HepG2 (cell line): ENCODE data around the gene HEXIM1. TPM values are rescaled to one million over a fixed set of nuclear protein-coding genes. Genes with fewer than 3 reads are reported as not detected.

Experiments
- ATF1 ChIP-seq: IDR thresholded peaks from 2 replicates; pipeline ENCODE4 v1.6.1; 2016; ENCODE audit warnings: mild to moderate bottlenecking, control low read depth
- BRCA1 ChIP-seq: sonication (generic); formaldehyde crosslinking; IDR thresholded peaks from 2 replicates; pipeline ENCODE4 v1.4.0; 2020; ENCODE audit warnings: missing genetic modification reagents
- CBFB ChIP-seq: sonication (generic); formaldehyde crosslinking; IDR thresholded peaks from 2 replicates; pipeline ENCODE4 v1.4.0; 2020; ENCODE audit warnings: missing genetic modification reagents
- CENPX ChIP-seq: sonication (generic); formaldehyde crosslinking; IDR thresholded peaks from 2 replicates; pipeline ENCODE4 v1.9.0; 2021; ENCODE audit warnings: mild to moderate bottlenecking, missing genetic modification reagents, moderate library complexity
- FOXA3 ChIP-seq: IDR thresholded peaks from 2 replicates; pipeline ENCODE4 v1.6.1; 2016; ENCODE audit warnings: missing genetic modification reagents, missing compliant biosample characterization
- MAFK ChIP-seq, 2 experiments: IDR thresholded peaks in 1 of 2; conservative IDR thresholded peaks in 1 of 2; 2 replicates each; pipeline ENCODE4 v1.6.1; 2011; ENCODE audit warnings: improper control_type of control experiment in 2 of 2, low read length in 2 of 2
- NR3C1 ChIP-seq: sonication (generic); formaldehyde crosslinking; IDR thresholded peaks from 2 replicates; pipeline ENCODE4 v1.4.0; 2020; ENCODE audit warnings: missing genetic modification reagents
- PREB ChIP-seq: sonication (generic); formaldehyde crosslinking; IDR thresholded peaks from 2 replicates; pipeline ENCODE4 v1.4.0; 2020; ENCODE audit warnings: missing genetic modification reagents
- SPEN ChIP-seq: sonication (generic); formaldehyde crosslinking; IDR thresholded peaks from 2 replicates; pipeline ENCODE4 v1.5.1; 2020; ENCODE audit warnings: low read depth, mild to moderate bottlenecking, missing genetic modification reagents
- SSRP1 ChIP-seq: IDR thresholded peaks from 2 replicates; pipeline ENCODE4 v1.6.1; 2016; ENCODE audit warnings: control low read depth
- TBX3 ChIP-seq: fragments of 450-650 bp; IDR thresholded peaks from 2 replicates; pipeline ENCODE4 v1.6.1; 2017; ENCODE audit warnings: antibody characterized with exemption, mild to moderate bottlenecking, inconsistent platforms, borderline replicate concordance
- TCF12 ChIP-seq, 2 experiments: fragments of 450-650 bp in 1 of 2; sonication (generic) in 1 of 2; formaldehyde crosslinking in 1 of 2; IDR thresholded peaks; 2 replicates each; pipeline versions ENCODE4 v1.6.1 to v1.8.0; 2017 to 2022; ENCODE audit warnings: antibody characterized with exemption in 1 of 2, mild to moderate bottlenecking in 1 of 2, missing genetic modification reagents in 1 of 2, moderate library complexity in 1 of 2
- THAP11 ChIP-seq: IDR thresholded peaks from 2 replicates; pipeline ENCODE4 v1.6.1; 2016; ENCODE audit warnings: missing biosample characterization, missing genetic modification reagents
- ZBTB7B ChIP-seq: sonication (generic); formaldehyde crosslinking; IDR thresholded peaks from 2 replicates; pipeline ENCODE4 v1.4.0; 2020; ENCODE audit warnings: missing genetic modification reagents
- ZNF10 ChIP-seq: sonication (generic); formaldehyde crosslinking; IDR thresholded peaks from 2 replicates; pipeline ENCODE4 v1.4.0; 2020; ENCODE audit warnings: mild to moderate bottlenecking, low read depth, missing genetic modification reagents, borderline replicate concordance
- ZNF7 ChIP-seq: IDR thresholded peaks from 2 replicates; pipeline ENCODE4 v1.6.1; 2016; ENCODE audit warnings: missing biosample characterization, missing genetic modification reagents
- ZNF746 ChIP-seq: sonication (generic); formaldehyde crosslinking; IDR thresholded peaks from 2 replicates; pipeline ENCODE4 v1.8.0; 2022; ENCODE audit warnings: mild to moderate bottlenecking, missing genetic modification reagents
- ZNF781 ChIP-seq: sonication (generic); formaldehyde crosslinking; IDR thresholded peaks from 2 replicates; pipeline ENCODE4 v1.5.1; 2020; ENCODE audit warnings: borderline replicate concordance, mild to moderate bottlenecking, missing genetic modification reagents; ENCODE audit errors: not compliant biosample characterization
- ZNF782 ChIP-seq: sonication (generic); formaldehyde crosslinking; IDR thresholded peaks from 2 replicates; pipeline ENCODE4 v1.4.0; 2020; ENCODE audit warnings: missing genetic modification reagents, mild to moderate bottlenecking, borderline replicate concordance
- ZNF788 ChIP-seq: sonication (generic); formaldehyde crosslinking; IDR thresholded peaks from 2 replicates; pipeline ENCODE4 v1.5.0; 2020; ENCODE audit warnings: mild to moderate bottlenecking, missing genetic modification reagents, borderline replicate concordance
- ZSCAN25 ChIP-seq: sonication (generic); formaldehyde crosslinking; IDR thresholded peaks from 2 replicates; pipeline ENCODE4 v1.8.0; 2022; ENCODE audit warnings: mild to moderate bottlenecking, missing genetic modification reagents
- polyA plus RNA-seq, 8 experiments: library from polyadenylated mRNA; depleted of rRNA in 3 of 8; stranded (reverse) in 7 of 8; unstranded in 1 of 8; fragments of >200 nt; fragmentation: Illumina TruSeq in 4 of 8; extraction: Trizol in 4 of 8; gene quantifications; 2 replicates each; pipeline versions ENCODE4 v1.2.1 to v1.2.3, GENCODE V29; 2011 to 2016; ENCODE audit warnings: low read depth in 4 of 8, missing spikeins in 1 of 8, mixed read lengths in 1 of 8; ENCODE audit not compliant: insufficient read depth in 1 of 8
- total RNA-seq, 5 experiments: library from RNA; depleted of rRNA; stranded (reverse); fragments of >200 nt; fragmentation: Illumina TruSeq; extraction: Trizol; gene quantifications; 2 replicates each; pipeline ENCODE4 v1.2.3, GENCODE V29; 2016; ENCODE audit warnings: low read depth in 1 of 5
- TF ChIP-seq, protein P1 (sequence below): sonication (generic); formaldehyde crosslinking; IDR thresholded peaks from 2 replicates; pipeline ENCODE4 v1.5.0; 2020; ENCODE audit warnings: missing genetic modification reagents
- TF ChIP-seq, protein P2 (sequence below), 2 experiments: sonication (generic) in 1 of 2; formaldehyde crosslinking in 1 of 2; IDR thresholded peaks; 2 replicates each; pipeline versions ENCODE4 v1.6.1 to v1.9.0; 2014 to 2022; ENCODE audit warnings: antibody characterized with exemption in 1 of 2, borderline replicate concordance in 1 of 2, inconsistent platforms in 1 of 2, low read depth in 1 of 2, missing genetic modification reagents in 1 of 2

HEXIM1 gene
- total and polyA plus RNA-seq, 2 of the 13 experiments (the other 11 are each of a cell fraction or from before 2014, with no cell fraction given) = 10.5 to 16.6 TPM

DNA sequence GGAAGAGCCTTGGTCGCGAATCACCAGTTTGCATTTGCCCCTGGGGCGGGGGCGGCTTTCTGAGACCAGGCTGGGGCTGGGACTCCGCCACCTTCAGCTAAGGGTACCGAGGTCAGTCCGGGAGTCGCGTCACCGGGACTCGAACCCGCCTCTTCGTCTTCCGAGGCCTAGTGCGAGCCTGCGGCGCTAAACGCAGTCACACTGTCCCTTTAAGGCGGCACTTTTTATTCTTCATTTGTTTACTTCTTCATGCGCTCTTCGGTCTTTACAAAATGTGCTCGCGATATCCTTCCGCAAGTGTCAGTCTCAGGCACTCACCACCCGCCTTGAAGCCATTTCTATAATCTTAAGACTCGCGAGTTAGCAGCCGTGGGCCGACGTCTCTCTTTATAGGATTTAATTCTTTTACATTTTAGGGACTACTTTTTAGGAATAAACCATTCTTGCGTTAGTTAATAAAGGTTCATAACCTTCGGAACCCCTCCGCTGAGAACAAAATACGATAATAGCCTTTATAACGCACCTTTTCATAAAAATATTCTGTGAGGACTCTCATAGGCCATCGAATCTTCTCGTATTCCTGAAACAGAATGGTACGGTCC is 593 bp upstream of the HEXIM1 start (continued):
- TF ChIP-seq ZNF782 (CRISPR knock-in tag) (peak; percentile 1; the same call in 1 of the 2 replicates), SPEN (peak; percentile 66; the same call in 1 of the 2 replicates), ZNF781 (CRISPR knock-in tag) (no peak), ZSCAN25 (CRISPR knock-in tag) (no peak), THAP11 (peak; percentile 66), MAFK (conservative IDR thresholded peaks at IDR 0.05 in 1 of 2, IDR thresholded peaks at IDR 0.05 in 1 of 2; ENCODE audit: low read length in 2 of 2) (no peak), SSRP1 (CRISPR knock-in tag) (0 out of 2 replicates have a peak, but pooled peaks have one; percentile 14), ATF1 (CRISPR knock-in tag) (peak; percentile 89), ZNF746 (CRISPR knock-in tag) (peak; percentile 79; the same call in 1 of the 2 replicates), BRCA1 (CRISPR knock-in tag) (no peak), CBFB (CRISPR knock-in tag) (no peak), ZNF7 (CRISPR knock-in tag) (no peak), ZNF10 (CRISPR knock-in tag) (no peak), NR3C1 (CRISPR knock-in tag) (no peak), CENPX (no peak), TBX3 (0 out of 2 replicates have a peak, but pooled peaks have one; percentile 18), ZBTB7B (peak; percentile 84), PREB (CRISPR knock-in tag) (no peak), FOXA3 (CRISPR knock-in tag) (peak; percentile 95), ZNF788 (peak; percentile 75; the same call in 1 of the 2 replicates), TCF12 (IDR thresholded peaks at IDR 0.05) (no peak), TCF12 (CRISPR knock-in tag; IDR thresholded peaks at IDR 0.05) (no peak)
- TF ChIP-seq, protein P1, sequence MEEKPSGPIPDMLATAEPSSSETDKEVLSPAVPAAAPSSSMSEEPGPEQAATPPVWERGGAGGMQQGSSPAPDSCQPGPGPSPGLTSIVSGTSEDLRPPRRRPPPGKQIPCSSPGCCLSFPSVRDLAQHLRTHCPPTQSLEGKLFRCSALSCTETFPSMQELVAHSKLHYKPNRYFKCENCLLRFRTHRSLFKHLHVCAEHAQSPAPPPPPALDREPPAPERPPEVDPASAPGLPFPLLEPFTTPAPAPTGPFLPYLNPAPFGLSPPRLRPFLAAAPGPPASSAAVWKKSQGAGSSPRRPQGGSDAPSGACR (CRISPR knock-in tag) = peak; percentile 79; the same call in 1 of the 2 replicates
- TF ChIP-seq, protein P2, sequence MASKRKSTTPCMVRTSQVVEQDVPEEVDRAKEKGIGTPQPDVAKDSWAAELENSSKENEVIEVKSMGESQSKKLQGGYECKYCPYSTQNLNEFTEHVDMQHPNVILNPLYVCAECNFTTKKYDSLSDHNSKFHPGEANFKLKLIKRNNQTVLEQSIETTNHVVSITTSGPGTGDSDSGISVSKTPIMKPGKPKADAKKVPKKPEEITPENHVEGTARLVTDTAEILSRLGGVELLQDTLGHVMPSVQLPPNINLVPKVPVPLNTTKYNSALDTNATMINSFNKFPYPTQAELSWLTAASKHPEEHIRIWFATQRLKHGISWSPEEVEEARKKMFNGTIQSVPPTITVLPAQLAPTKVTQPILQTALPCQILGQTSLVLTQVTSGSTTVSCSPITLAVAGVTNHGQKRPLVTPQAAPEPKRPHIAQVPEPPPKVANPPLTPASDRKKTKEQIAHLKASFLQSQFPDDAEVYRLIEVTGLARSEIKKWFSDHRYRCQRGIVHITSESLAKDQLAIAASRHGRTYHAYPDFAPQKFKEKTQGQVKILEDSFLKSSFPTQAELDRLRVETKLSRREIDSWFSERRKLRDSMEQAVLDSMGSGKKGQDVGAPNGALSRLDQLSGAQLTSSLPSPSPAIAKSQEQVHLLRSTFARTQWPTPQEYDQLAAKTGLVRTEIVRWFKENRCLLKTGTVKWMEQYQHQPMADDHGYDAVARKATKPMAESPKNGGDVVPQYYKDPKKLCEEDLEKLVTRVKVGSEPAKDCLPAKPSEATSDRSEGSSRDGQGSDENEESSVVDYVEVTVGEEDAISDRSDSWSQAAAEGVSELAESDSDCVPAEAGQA (IDR thresholded peaks at IDR 0.05; ENCODE audit: low read depth) = no peak
- TF ChIP-seq, protein P2 (CRISPR knock-in tag; IDR thresholded peaks at IDR 0.05; ENCODE audit: borderline replicate concordance) = 0 out of 2 replicates have a peak, but pooled peaks have one; percentile 44
